Glomerular visceral epithelial cell (primary cell): ENCODE results near the gene SCARF1.
A peak's percentile ranks its signal among the peaks of the same experiment; 100 is the strongest.

ENCODE experiments used
- DNase-seq: peaks from one replicate; pipeline ENCODE4 v3.0.0-alpha.2; 2016; ENCODE audit errors: extremely low spot score

Gene SCARF1

GRCh38 chr17:1598399-1599095 is 47.0 kb downstream of the SCARF1 start:
- no peak for DNase-seq

- no peak for DNase-seq
These were observed 47.6 kb downstream of the SCARF1 start for GRCh38 chr17:1597861-1598342.

- no peak for DNase-seq
These were observed 52.0 kb downstream of the SCARF1 start for GRCh38 chr17:1593630-1593931.

- no peak for DNase-seq
These were observed 52.5 kb downstream of the SCARF1 start for GRCh38 chr17:1592751-1593629.

- DNase-seq: no peak
These were observed 54.0 kb downstream of the SCARF1 start for GRCh38 chr17:1591474-1592090.

GRCh38 chr17:1590747-1591473 is 54.6 kb downstream of the SCARF1 start:
- no peak for DNase-seq

- peak; percentile 87 for DNase-seq
These were observed 55.3 kb downstream of the SCARF1 start for GRCh38 chr17:1590029-1590746.

- no peak for DNase-seq
These were observed 56.5 kb downstream of the SCARF1 start for GRCh38 chr17:1588821-1589585.

- DNase-seq: no peak
These were observed 61.4 kb downstream of the SCARF1 start for GRCh38 chr17:1584167-1584566.
